GM18508 (cell line): ENCODE measurements around the gene GAS2.
A peak's percentile ranks its signal among the peaks of the same experiment; 100 is the strongest.

Source experiments
- ATAC-seq: cut with Tn5 transposase; IDR thresholded peaks from one replicate; pipeline ENCODE4 v1.9.1; 2021; ENCODE audit warnings: moderate number of reproducible peaks; ENCODE audit not compliant: insufficient read depth, unreplicated experiment

The GAS2 gene

GRCh38 chr11:22780952-22781593, 114.7 kb downstream of the GAS2 start:
- peak; percentile 76 for ATAC-seq

- ATAC-seq: no peak
Observed at GRCh38 chr11:22785251-22785650, 118.8 kb downstream of the GAS2 start.

- peak; percentile 85 for ATAC-seq
Observed at GRCh38 chr11:22786475-22786874, 120.1 kb downstream of the GAS2 start.

GRCh38 chr11:22787055-22787454, 120.6 kb downstream of the GAS2 start:
- no peak for ATAC-seq

- no peak for ATAC-seq
Observed at GRCh38 chr11:22787551-22788162, 121.2 kb downstream of the GAS2 start.

- no peak for ATAC-seq
Observed at GRCh38 chr11:22792497-22792896, 126.1 kb downstream of the GAS2 start.

GRCh38 chr11:22795914-22796313, 129.5 kb downstream of the GAS2 start:
- ATAC-seq: no peak

- no peak for ATAC-seq
Observed at GRCh38 chr11:22797047-22797446, 130.6 kb downstream of the GAS2 start.

- no peak for ATAC-seq
Observed at GRCh38 chr11:22798901-22799300, 132.5 kb downstream of the GAS2 start.

GRCh38 chr11:22800482-22800881, 134.1 kb downstream of the GAS2 start:
- ATAC-seq: no peak

- no peak for ATAC-seq
Observed at GRCh38 chr11:22802861-22803260, 136.4 kb downstream of the GAS2 start.

- no peak for ATAC-seq
Observed at GRCh38 chr11:22807391-22807790, 141.0 kb downstream of the GAS2 start.

GRCh38 chr11:22807855-22808570, 141.6 kb downstream of the GAS2 start:
- peak; percentile 95 for ATAC-seq

GRCh38 chr11:22808571-22809197, 142.3 kb downstream of the GAS2 start:
- no peak for ATAC-seq

- no peak for ATAC-seq
Observed at GRCh38 chr11:22809893-22810292, 143.5 kb downstream of the GAS2 start.

GRCh38 chr11:22822203-22822602, 155.8 kb downstream of the GAS2 start:
- no peak for ATAC-seq

- ATAC-seq: no peak
Observed at GRCh38 chr11:22828373-22828772, 162.0 kb downstream of the GAS2 start.

- ATAC-seq: peak; percentile 85
Observed at GRCh38 chr11:22829231-22830081, 163.0 kb downstream of the GAS2 start, which contains the start of gene SVIP. Gene SVIP (minus strand): TSS chr11:22829801. CDS start chr11:22829748, 53 bp downstream.

GRCh38 chr11:22830082-22830414, 163.6 kb downstream of the GAS2 start:
- ATAC-seq: no peak

GRCh38 chr11:22832315-22833015, 166.1 kb downstream of the GAS2 start:
- ATAC-seq: no peak
